C4-2B (cell line): ENCODE data around the gene SSTR4.

ENCODE experiments used
- H3K27ac ChIP-seq: fragments of 450-650 bp; 2 replicates; pipeline ENCODE4 v1.5.1; 2017
- ZFX ChIP-seq: fragments of 450-650 bp; IDR thresholded peaks from 2 replicates; pipeline ENCODE4 v1.6.1; 2017
- TF ChIP-seq, protein P1 (sequence below): fragments of 450-650 bp; conservative IDR thresholded peaks from 2 replicates; pipeline ENCODE4 v1.5.1; 2017; ENCODE audit warnings: mild to moderate bottlenecking

Gene SSTR4

DNA sequence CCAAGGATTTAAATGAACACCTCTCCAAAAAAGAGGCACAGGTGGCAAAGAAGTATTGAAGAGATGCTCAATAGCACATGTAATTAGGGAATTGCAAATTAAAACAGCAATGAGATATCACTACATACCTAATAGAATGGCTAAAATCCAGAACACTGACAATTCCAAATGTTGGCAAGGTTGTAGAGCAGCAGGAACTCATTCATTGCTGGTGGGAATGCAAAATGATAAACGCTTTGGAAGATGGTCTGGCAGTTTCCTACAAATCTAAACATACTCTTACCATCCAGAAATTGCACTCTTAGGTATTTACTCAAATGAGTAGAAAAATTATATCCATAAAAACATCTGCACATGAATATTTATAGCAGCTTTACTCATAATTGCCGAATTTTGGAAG lies 34.0 kb downstream of the SSTR4 start:
- TF ChIP-seq, protein P1, sequence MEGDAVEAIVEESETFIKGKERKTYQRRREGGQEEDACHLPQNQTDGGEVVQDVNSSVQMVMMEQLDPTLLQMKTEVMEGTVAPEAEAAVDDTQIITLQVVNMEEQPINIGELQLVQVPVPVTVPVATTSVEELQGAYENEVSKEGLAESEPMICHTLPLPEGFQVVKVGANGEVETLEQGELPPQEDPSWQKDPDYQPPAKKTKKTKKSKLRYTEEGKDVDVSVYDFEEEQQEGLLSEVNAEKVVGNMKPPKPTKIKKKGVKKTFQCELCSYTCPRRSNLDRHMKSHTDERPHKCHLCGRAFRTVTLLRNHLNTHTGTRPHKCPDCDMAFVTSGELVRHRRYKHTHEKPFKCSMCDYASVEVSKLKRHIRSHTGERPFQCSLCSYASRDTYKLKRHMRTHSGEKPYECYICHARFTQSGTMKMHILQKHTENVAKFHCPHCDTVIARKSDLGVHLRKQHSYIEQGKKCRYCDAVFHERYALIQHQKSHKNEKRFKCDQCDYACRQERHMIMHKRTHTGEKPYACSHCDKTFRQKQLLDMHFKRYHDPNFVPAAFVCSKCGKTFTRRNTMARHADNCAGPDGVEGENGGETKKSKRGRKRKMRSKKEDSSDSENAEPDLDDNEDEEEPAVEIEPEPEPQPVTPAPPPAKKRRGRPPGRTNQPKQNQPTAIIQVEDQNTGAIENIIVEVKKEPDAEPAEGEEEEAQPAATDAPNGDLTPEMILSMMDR = no peak
- TF ChIP-seq ZFX = no peak
- no peak overlapping the region for H3K27ac ChIP-seq

DNA sequence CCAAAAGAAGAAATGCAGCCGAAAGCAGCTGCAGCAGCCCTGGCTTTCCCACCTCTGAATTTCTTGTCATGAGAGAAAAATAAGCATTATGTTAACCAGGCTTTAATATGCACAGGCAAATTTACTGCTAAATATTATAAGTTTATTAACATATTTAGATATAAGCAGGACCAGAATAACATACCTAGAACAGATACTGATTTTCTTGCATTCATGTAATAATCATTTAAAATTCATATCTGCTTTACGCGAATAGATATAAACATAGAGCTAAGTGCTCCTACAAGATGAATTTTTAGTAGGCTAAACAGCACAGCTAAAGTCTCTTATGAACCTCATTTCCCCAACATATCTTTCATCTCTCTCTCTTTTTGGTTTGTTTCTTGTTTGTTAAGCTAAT lies 36.3 kb downstream of the SSTR4 start:
- no peak overlapping the region for H3K27ac ChIP-seq

DNA sequence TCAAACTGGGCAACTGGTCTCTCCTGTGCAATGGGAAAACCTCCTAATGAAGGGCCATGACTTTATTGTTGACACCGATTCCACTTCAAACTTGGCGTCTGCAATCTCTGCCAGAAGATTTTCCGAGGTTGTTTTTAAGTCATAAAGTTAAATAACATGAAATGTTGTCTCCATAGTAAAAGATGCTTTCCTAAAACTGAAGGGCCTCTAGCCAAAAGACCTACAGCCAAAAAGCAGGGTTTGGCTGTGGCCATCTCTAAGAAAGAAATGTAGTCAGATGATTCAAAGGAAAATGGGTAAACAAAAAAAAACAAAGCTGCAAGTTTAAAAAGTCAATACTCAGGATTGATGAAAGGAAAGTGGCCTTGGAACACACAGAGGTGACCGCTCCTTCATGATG lies 36.9 kb downstream of the SSTR4 start:
- no peak for TF ChIP-seq ZFX
- TF ChIP-seq, protein P1 = no peak
- no peak overlapping the region for H3K27ac ChIP-seq

More for the DNA sequence above, 36.3 kb downstream of the SSTR4 start:
- TF ChIP-seq, protein P1 = no peak
- no peak for TF ChIP-seq ZFX

DNA sequence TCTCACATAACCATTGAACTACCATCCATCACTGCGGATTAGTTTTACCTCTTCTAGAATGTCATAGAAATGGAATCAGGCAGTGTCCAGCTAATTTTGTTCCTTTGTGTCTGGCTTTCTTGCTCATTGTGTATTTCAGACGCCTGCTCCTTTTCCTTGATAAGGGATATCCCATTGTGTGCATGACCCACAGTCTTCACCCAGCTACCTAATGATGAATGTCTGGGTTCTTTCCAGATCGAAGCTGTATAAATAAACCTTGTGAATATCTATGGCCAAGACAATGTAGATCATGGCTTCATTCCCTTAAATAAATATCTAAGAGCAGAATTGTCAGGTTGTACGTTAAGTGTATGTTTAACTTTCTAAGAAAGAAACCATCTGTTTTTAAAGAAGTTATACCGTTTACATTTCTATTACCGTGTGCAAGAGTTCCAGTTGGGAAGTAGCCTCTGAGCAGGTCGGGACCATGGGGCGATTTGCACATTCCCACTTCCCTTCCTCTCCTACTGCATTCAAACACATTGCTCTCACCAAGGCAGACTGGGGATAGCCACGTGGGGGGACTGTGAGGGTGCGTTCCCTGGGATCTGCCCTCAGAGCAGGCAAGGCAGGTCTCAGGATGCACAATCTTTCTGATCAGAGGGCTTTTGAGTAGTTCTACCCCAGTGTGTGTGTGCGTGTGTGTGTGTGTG lies 37.9 kb downstream of the SSTR4 start:
- no peak overlapping the region for H3K27ac ChIP-seq
- no peak for TF ChIP-seq ZFX
- TF ChIP-seq, protein P1 = no peak

DNA sequence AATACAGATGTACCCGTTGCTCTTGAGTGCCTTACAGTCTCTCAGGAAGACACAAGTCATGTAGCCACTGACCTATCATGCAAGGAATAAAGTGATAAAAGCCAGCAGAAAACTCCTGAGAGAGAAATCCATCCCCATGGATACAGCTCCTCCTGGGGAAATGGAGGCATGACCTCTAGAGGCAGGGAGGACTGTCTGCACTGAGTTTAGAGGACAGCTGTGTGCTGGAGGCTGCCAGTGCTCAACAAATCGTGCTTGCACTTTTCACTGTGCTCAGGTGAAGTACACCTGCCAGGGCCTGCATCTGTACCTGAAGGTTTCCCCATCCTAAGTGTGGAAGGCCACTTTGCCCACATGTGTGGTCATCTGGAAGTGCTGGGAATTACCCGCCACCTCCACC lies 38.9 kb downstream of the SSTR4 start:
- H3K27ac ChIP-seq = no peak overlapping the region
- no peak for TF ChIP-seq ZFX
- TF ChIP-seq, protein P1 = 0 out of 2 replicates have a peak, but pooled peaks have one; percentile 2

DNA sequence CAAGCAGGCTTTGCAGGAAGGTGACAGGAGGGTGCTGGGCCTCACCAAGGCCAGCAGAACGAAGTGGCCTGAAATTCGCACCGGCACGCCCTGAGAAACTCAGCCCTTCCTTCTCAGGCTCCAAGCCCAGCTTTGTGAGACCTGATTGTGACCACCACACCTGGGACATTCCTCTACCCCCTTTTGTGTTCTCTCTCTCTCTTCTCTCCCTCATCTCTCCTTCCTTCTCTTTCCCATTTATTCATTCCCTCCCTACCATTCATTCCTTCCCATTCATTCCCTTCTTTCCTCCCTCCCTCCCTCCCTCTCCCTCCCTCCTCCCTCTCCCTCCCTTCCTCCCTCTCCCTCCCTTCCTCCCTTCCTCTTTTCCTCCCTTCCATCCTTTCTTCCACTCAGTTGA lies 42.2 kb downstream of the SSTR4 start:
- no peak overlapping the region for H3K27ac ChIP-seq
- TF ChIP-seq, protein P1 = no peak
- no peak for TF ChIP-seq ZFX

DNA sequence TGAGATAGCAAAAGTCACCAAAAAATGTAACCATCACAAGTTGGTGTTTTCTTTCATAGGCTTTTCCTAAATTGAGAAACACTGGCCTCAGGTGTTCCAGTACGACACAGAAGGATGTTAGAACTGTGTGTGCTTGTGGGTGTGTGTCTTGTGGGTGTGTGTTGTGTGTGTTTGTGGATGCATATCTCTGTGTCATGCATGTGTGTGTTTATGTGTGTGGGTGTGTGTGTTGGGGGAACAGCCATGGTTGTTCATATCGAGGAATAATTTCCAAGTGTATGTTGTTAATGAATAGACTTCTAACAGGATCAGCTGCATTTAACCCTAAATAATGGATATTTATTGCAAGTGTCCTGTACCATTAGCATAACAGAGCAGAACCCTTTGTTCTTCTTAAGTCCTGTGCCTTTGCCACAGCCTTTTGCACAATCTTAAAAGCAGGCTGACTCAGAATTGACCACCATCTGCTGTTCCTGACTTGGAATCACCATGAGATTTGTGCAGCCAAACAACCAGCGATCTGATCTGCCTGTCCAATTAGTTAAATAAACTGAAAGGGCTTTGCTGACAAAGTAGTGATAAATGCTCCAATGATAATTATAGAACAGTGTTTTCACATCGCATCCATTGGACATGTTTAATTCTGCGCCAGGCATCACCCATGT lies 43.4 kb downstream of the SSTR4 start:
- no peak for TF ChIP-seq ZFX
- TF ChIP-seq, protein P1 = no peak
- no peak overlapping the region for H3K27ac ChIP-seq
